Measurements from ENCODE around the gene F9.

F9 gene

GRCh38 chrX:139596068-139596467 is 65.5 kb downstream of the F9 start:
- no peak for DNase-seq (ENCODE audit: extremely low spot score)
- CTCF ChIA-PET: no interaction called here
- no peak for TF ChIP-seq LEF1 (IDR thresholded peaks at IDR 0.05; ENCODE audit: borderline replicate concordance)
- TF ChIP-seq SP1 (IDR thresholded peaks at IDR 0.05): no peak
- TF ChIP-seq FOXA1 (IDR thresholded peaks at IDR 0.05): no peak
- no peak for TF ChIP-seq FOXM1 (IDR thresholded peaks at IDR 0.05; ENCODE audit: borderline replicate concordance)
- TF ChIP-seq PKNOX1 (IDR thresholded peaks at IDR 0.05): no peak
- TF ChIP-seq L3MBTL2 (conservative IDR thresholded peaks at IDR 0.05): no peak
- no peak for TF ChIP-seq CTBP1 (IDR thresholded peaks at IDR 0.05; ENCODE audit: borderline replicate concordance)
- TF ChIP-seq ARNT (IDR thresholded peaks at IDR 0.05): no peak
- TF ChIP-seq TARDBP (IDR thresholded peaks at IDR 0.05): no peak
- TF ChIP-seq NFRKB (IDR thresholded peaks at IDR 0.05): no peak
- TF ChIP-seq ZNF384 (IDR thresholded peaks at IDR 0.05): no peak
- no peak for TF ChIP-seq ELF4 (IDR thresholded peaks at IDR 0.05)
- TF ChIP-seq SUZ12 (IDR thresholded peaks at IDR 0.05): no peak
- TF ChIP-seq BHLHE40 (IDR thresholded peaks at IDR 0.05; ENCODE audit: borderline replicate concordance): no peak
- TF ChIP-seq FOXK2 (IDR thresholded peaks at IDR 0.05): no peak
- TF ChIP-seq HDGF (IDR thresholded peaks at IDR 0.05; ENCODE audit: borderline replicate concordance): no peak
- POLR2A ChIA-PET: no interaction called here

- peak; percentile 7 for DNase-seq (ENCODE audit: extremely low spot score)
- TF ChIP-seq NFRKB (IDR thresholded peaks at IDR 0.05): no peak
- no peak for TF ChIP-seq LEF1 (IDR thresholded peaks at IDR 0.05; ENCODE audit: borderline replicate concordance)
- TF ChIP-seq ELF4 (IDR thresholded peaks at IDR 0.05): no peak
- no peak for TF ChIP-seq SP1 (IDR thresholded peaks at IDR 0.05)
- peak; percentile 17; the same call in 1 of the 2 replicates for TF ChIP-seq CTBP1 (IDR thresholded peaks at IDR 0.05; ENCODE audit: borderline replicate concordance)
- no peak for TF ChIP-seq SUZ12 (IDR thresholded peaks at IDR 0.05)
- no peak for TF ChIP-seq HDGF (IDR thresholded peaks at IDR 0.05; ENCODE audit: borderline replicate concordance)
- no peak for TF ChIP-seq FOXK2 (IDR thresholded peaks at IDR 0.05)
- peak; percentile 65 for TF ChIP-seq PKNOX1 (IDR thresholded peaks at IDR 0.05)
- TF ChIP-seq ZNF384 (IDR thresholded peaks at IDR 0.05): no peak
- TF ChIP-seq ARNT (IDR thresholded peaks at IDR 0.05): no peak
- TF ChIP-seq BHLHE40 (IDR thresholded peaks at IDR 0.05; ENCODE audit: borderline replicate concordance): no peak
- no peak for TF ChIP-seq L3MBTL2 (conservative IDR thresholded peaks at IDR 0.05)
- no peak for TF ChIP-seq TARDBP (IDR thresholded peaks at IDR 0.05)
- no peak for TF ChIP-seq FOXA1 (IDR thresholded peaks at IDR 0.05)
- CTCF ChIA-PET: no interaction called here
- POLR2A ChIA-PET: no interaction called here
Measured at GRCh38 chrX:139600105-139600504, 69.6 kb downstream of the F9 start.
